ENCODE measurements around the gene USP20. TPM values are rescaled to one million over a fixed set of nuclear protein-coding genes. Genes with fewer than 3 reads are reported as not detected.
A peak's percentile ranks its signal among the peaks of the same experiment; 100 is the strongest.

USP20 gene
- total RNA-seq, 2 experiments from 2014 or later, result 14.4 to 24.1 TPM

GRCh38 chr9:129798973-129799372 is 36.3 kb upstream of the USP20 start:
- Histone ChIP-seq H2AFZ (ENCODE audit: low read length) (no peak overlapping the region), H3K27ac (ENCODE audit: low read depth, low read length, poor library complexity, severe bottlenecking) (no peak overlapping the region), H3K4me3 (ENCODE audit: low read depth, low read length, poor library complexity, severe bottlenecking) (no peak overlapping the region), H3K4me1 (ENCODE audit: insufficient read depth, low read length, poor library complexity, severe bottlenecking) (peaks cover 4% of the 10 kb centered on the region), H3K79me2 (ENCODE audit: insufficient read depth, low read depth, low read length) (peaks cover 6% of the 10 kb centered on the region; the same call in 1 of the 2 replicates), H4K20me1 (ENCODE audit: insufficient read depth, low read length) (no peaks in the 10 kb centered on the region), H3K9me2 (ENCODE audit: insufficient read depth, low read length) (no peaks in the 10 kb centered on the region), H3K9me3 (ENCODE audit: low read length) (no peaks in the 10 kb centered on the region), H3K36me3 (ENCODE audit: insufficient read depth, low read length) (no peaks in the 10 kb centered on the region), H3K4me2 (ENCODE audit: low read length) (no peak overlapping the region)
- no TSS peak for BruUV-seq (replicated peaks)
- TF ChIP-seq EZH2phosphoT487 (IDR thresholded peaks at IDR 0.05; ENCODE audit: borderline replicate concordance, low read depth, low read length), result no peak
- TF ChIP-seq CTCF (conservative IDR thresholded peaks at IDR 0.05; ENCODE audit: low read length), result no peak
- ChIA-PET CTCF (ENCODE audit: unreplicated experiment) (no interaction called here), POLR2A (no interaction called here)
- intact Hi-C loops (cut with micrococcal nuclease; ENCODE audit: unreplicated experiment), result no loop called here
- DNase-seq (ENCODE audit: low spot score), result no peak

- H3K9me2 ChIP-seq (ENCODE audit: insufficient read depth, low read length), result no peaks in the 10 kb centered on the region
- H3K9me3 ChIP-seq (ENCODE audit: low read length), result no peaks in the 10 kb centered on the region
- no peak overlapping the region for H2AFZ ChIP-seq (ENCODE audit: low read length)
- no peak overlapping the region for H3K27ac ChIP-seq (ENCODE audit: low read depth, low read length, poor library complexity, severe bottlenecking)
- TF ChIP-seq CTCF (conservative IDR thresholded peaks at IDR 0.05; ENCODE audit: low read length) (no peak), EZH2phosphoT487 (IDR thresholded peaks at IDR 0.05; ENCODE audit: borderline replicate concordance, low read depth, low read length) (no peak)
- H3K36me3 ChIP-seq (ENCODE audit: insufficient read depth, low read length), result peaks cover 14% of the 10 kb centered on the region; the same call in 1 of the 2 replicates
- ChIA-PET CTCF (ENCODE audit: unreplicated experiment) (no interaction called here), POLR2A (interaction anchor here (0.6 kb wide), 1 partner anchor 32 kb away, joined by 3 read pairs; no protein-coding TSS in a partner anchor)
- H4K20me1 ChIP-seq (ENCODE audit: insufficient read depth, low read length), result no peaks in the 10 kb centered on the region
- H3K4me3 ChIP-seq (ENCODE audit: low read depth, low read length, poor library complexity, severe bottlenecking), result no peak overlapping the region
- peaks cover 11% of the 10 kb centered on the region for H3K79me2 ChIP-seq (ENCODE audit: insufficient read depth, low read depth, low read length)
- intact Hi-C loops (cut with micrococcal nuclease; ENCODE audit: unreplicated experiment), result no loop called here
- no peak for DNase-seq (ENCODE audit: low spot score)
- H3K4me1 ChIP-seq (ENCODE audit: insufficient read depth, low read length, poor library complexity, severe bottlenecking), result peaks cover 11% of the 10 kb centered on the region
- H3K4me2 ChIP-seq (ENCODE audit: low read length), result no peak overlapping the region
- no TSS peak for BruUV-seq (replicated peaks)
Measured at GRCh38 chr9:129801504-129801903, 33.8 kb upstream of the USP20 start.

GRCh38 chr9:129802833-129803675 is 32.2 kb upstream of the USP20 start, which contains the start of gene TOR1B:
TSS of gene TOR1B (plus strand) at chr9:129803184. CDS start at chr9:129803213, 29 bp downstream.
- peak within 1 kb of the TSS; percentile 94 for H3K4me3 ChIP-seq (ENCODE audit: low read depth, low read length, poor library complexity, severe bottlenecking)
- DNase-seq (ENCODE audit: low spot score), result peak; percentile 95
- no peaks in the 10 kb centered on the region for H3K9me2 ChIP-seq (ENCODE audit: insufficient read depth, low read length)
- no TSS peak for BruUV-seq (replicated peaks)
- intact Hi-C loops (cut with micrococcal nuclease; ENCODE audit: unreplicated experiment), result no loop called here
- POLR2A ChIA-PET, result interaction anchor here (0.5 to 0.8 kb wide), 3 partner anchors 9 to 267 kb away, joined by 3 read pairs; no protein-coding TSS in a partner anchor
- CTCF ChIA-PET (ENCODE audit: unreplicated experiment), result interaction anchor here (0.7 to 1.1 kb wide), 2 partner anchors 74 to 102 kb away, joined by 3 to 4 read pairs; no protein-coding TSS in a partner anchor
- peaks cover 11% of the 10 kb centered on the region for H3K79me2 ChIP-seq (ENCODE audit: insufficient read depth, low read depth, low read length)
- H3K36me3 ChIP-seq (ENCODE audit: insufficient read depth, low read length), result peaks cover 28% of the 10 kb centered on the region
- H3K27ac ChIP-seq (ENCODE audit: low read depth, low read length, poor library complexity, severe bottlenecking), result no peak within 1 kb of the TSS
- H2AFZ ChIP-seq (ENCODE audit: low read length), result peak within 1 kb of the TSS; percentile 85
- H3K9me3 ChIP-seq (ENCODE audit: low read length), result no peaks in the 10 kb centered on the region
- H4K20me1 ChIP-seq (ENCODE audit: insufficient read depth, low read length), result no peaks in the 10 kb centered on the region
- TF ChIP-seq EZH2phosphoT487 (IDR thresholded peaks at IDR 0.05; ENCODE audit: borderline replicate concordance, low read depth, low read length) (no peak), CTCF (conservative IDR thresholded peaks at IDR 0.05; ENCODE audit: low read length) (no peak)
- peak within 1 kb of the TSS; percentile 87 for H3K4me2 ChIP-seq (ENCODE audit: low read length)
- peaks cover 11% of the 10 kb centered on the region for H3K4me1 ChIP-seq (ENCODE audit: insufficient read depth, low read length, poor library complexity, severe bottlenecking)

Data from OCI-LY7 (cell line).